ENCODE results near the gene RGS12. TPM values are rescaled to one million over a fixed set of nuclear protein-coding genes. Genes with fewer than 3 reads are reported as not detected.

Gene RGS12
- total and polyA plus RNA-seq, 2 of the 13 experiments (the other 11 are each of a cell fraction or from before 2014, with no cell fraction given) = 21.0 to 27.7 TPM

DNA sequence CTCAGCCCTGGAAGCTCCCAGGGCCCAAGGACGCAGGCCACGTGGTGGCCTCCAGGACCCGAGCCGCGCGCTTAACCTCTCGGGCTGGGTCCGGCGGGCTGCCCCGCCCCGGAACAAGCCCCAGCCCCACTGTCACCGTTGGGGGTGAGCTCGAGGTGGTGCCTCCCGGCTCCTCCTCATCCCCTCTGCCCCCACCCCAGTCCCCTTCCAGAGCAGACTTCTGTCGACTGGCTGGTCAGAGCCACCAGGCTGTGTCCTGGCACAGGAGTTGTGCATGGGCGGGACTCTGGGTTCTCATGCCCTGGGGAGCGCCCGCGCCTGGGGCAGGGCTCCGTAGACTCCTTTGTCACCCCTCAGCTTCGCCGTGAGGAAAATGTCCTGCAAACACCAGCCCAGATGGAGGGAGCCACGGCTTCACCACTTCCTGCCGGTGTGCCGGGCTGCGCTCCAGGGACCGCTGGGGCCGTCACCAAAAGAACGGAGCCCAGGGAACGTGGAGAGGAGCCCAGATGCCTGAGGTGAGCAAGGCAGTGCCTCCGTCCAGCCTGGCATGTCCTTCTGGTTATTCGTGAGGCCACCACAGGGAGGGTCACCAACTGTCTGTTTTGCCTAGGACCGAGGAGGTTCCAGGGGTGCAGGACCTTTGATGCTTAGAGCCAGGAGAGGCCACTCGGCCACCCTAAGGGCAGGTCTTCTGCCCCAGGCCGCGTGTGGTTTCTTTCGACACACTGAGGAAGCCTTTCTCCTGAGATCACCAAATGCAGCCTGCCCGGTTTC, 7.1 kb upstream of the RGS12 start (continued):
- TF ChIP-seq HNRNPLL (IDR thresholded peaks at IDR 0.05; ENCODE audit: low read depth, low read length, poor library complexity, severe bottlenecking) (no peak), FOXA1 (IDR thresholded peaks at IDR 0.05) (no peak), FOXA1 (CRISPR knock-in tag; IDR thresholded peaks at IDR 0.05) (no peak), HNRNPK (IDR thresholded peaks at IDR 0.05; ENCODE audit: low read depth, low read length, poor library complexity, severe bottlenecking) (peak; percentile 65), ZNF17 (CRISPR knock-in tag; IDR thresholded peaks at IDR 0.05) (no peak), NCOA2 (CRISPR knock-in tag; IDR thresholded peaks at IDR 0.05) (0 out of 2 replicates have a peak, but pooled peaks have one; percentile 32), KAT8 (CRISPR knock-in tag; IDR thresholded peaks at IDR 0.05) (peak; percentile 75), ZNF253 (CRISPR knock-in tag; IDR thresholded peaks at IDR 0.05; ENCODE audit: borderline replicate concordance) (0 out of 2 replicates have a peak, but pooled peaks have one; percentile 65), CC2D1A (CRISPR knock-in tag; IDR thresholded peaks at IDR 0.05) (no peak), ZNF367 (CRISPR knock-in tag; IDR thresholded peaks at IDR 0.05; ENCODE audit: borderline replicate concordance) (no peak), CBX1 (IDR thresholded peaks at IDR 0.05; ENCODE audit: low read depth) (no peak), ELF3 (CRISPR knock-in tag; IDR thresholded peaks at IDR 0.05) (peak; percentile 52; the same call in 1 of the 2 replicates), THYN1 (CRISPR knock-in tag; IDR thresholded peaks at IDR 0.05; ENCODE audit: borderline replicate concordance, low read depth) (no peak), TARDBP (CRISPR knock-in tag; IDR thresholded peaks at IDR 0.05) (no peak), SNRNP70 (IDR thresholded peaks at IDR 0.05; ENCODE audit: low read depth, low read length) (no peak), ZNF333 (CRISPR knock-in tag; IDR thresholded peaks at IDR 0.05; ENCODE audit: borderline replicate concordance) (no peak; the same call in 1 of the 2 replicates), ZNF644 (CRISPR knock-in tag; IDR thresholded peaks at IDR 0.05; ENCODE audit: low read depth) (no peak), NFE2L2 (IDR thresholded peaks at IDR 0.05; ENCODE audit: low read length) (no peak), ZNF232 (CRISPR knock-in tag; IDR thresholded peaks at IDR 0.05; ENCODE audit: borderline replicate concordance) (peak; percentile 16; the same call in 1 of the 2 replicates), KMT2A (CRISPR knock-in tag; IDR thresholded peaks at IDR 0.05) (no peak; the same call in 1 of the 2 replicates), RFXAP (CRISPR knock-in tag; IDR thresholded peaks at IDR 0.05; ENCODE audit: borderline replicate concordance) (peak; percentile 66), BORCS8-MEF2B (CRISPR knock-in tag; IDR thresholded peaks at IDR 0.05) (no peak)
- TF ChIP-seq, protein P1, sequence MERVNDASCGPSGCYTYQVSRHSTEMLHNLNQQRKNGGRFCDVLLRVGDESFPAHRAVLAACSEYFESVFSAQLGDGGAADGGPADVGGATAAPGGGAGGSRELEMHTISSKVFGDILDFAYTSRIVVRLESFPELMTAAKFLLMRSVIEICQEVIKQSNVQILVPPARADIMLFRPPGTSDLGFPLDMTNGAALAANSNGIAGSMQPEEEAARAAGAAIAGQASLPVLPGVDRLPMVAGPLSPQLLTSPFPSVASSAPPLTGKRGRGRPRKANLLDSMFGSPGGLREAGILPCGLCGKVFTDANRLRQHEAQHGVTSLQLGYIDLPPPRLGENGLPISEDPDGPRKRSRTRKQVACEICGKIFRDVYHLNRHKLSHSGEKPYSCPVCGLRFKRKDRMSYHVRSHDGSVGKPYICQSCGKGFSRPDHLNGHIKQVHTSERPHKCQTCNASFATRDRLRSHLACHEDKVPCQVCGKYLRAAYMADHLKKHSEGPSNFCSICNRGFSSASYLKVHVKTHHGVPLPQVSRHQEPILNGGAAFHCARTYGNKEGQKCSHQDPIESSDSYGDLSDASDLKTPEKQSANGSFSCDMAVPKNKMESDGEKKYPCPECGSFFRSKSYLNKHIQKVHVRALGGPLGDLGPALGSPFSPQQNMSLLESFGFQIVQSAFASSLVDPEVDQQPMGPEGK (CRISPR knock-in tag; IDR thresholded peaks at IDR 0.05) = peak; percentile 86
- TF ChIP-seq, protein P2, sequence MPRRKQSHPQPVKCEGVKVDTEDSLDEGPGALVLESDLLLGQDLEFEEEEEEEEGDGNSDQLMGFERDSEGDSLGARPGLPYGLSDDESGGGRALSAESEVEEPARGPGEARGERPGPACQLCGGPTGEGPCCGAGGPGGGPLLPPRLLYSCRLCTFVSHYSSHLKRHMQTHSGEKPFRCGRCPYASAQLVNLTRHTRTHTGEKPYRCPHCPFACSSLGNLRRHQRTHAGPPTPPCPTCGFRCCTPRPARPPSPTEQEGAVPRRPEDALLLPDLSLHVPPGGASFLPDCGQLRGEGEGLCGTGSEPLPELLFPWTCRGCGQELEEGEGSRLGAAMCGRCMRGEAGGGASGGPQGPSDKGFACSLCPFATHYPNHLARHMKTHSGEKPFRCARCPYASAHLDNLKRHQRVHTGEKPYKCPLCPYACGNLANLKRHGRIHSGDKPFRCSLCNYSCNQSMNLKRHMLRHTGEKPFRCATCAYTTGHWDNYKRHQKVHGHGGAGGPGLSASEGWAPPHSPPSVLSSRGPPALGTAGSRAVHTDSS (CRISPR knock-in tag; conservative IDR thresholded peaks at IDR 0.05) = no peak
- TF ChIP-seq, protein P3, sequence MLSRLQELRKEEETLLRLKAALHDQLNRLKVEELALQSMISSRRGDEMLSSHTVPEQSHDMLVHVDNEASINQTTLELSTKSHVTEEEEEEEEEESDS (CRISPR knock-in tag; IDR thresholded peaks at IDR 0.05; ENCODE audit: borderline replicate concordance) = no peak
- TF ChIP-seq, protein P4, sequence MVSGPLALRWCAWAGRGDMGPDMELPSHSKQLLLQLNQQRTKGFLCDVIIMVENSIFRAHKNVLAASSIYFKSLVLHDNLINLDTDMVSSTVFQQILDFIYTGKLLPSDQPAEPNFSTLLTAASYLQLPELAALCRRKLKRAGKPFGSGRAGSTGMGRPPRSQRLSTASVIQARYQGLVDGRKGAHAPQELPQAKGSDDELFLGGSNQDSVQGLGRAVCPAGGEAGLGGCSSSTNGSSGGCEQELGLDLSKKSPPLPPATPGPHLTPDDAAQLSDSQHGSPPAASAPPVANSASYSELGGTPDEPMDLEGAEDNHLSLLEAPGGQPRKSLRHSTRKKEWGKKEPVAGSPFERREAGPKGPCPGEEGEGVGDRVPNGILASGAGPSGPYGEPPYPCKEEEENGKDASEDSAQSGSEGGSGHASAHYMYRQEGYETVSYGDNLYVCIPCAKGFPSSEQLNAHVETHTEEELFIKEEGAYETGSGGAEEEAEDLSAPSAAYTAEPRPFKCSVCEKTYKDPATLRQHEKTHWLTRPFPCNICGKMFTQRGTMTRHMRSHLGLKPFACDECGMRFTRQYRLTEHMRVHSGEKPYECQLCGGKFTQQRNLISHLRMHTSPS (CRISPR knock-in tag; IDR thresholded peaks at IDR 0.05; ENCODE audit: low read depth) = no peak; the same call in 1 of the 2 replicates

Measured in HepG2 (cell line).